HG02852 (cell line): ENCODE measurements around the gene MDGA2.
A peak's percentile ranks its signal among the peaks of the same experiment; 100 is the strongest.
"Not testable (repeated sequence)": the region's sequence is repeated elsewhere in the genome, so short reads cannot be mapped to it uniquely, and the experiment has no call there.

Source experiments
- ATAC-seq: cut with Tn5 transposase; IDR thresholded peaks from one replicate; pipeline ENCODE4 v1.9.1; 2021; ENCODE audit warnings: mild to moderate bottlenecking, moderate library complexity; ENCODE audit not compliant: unreplicated experiment

MDGA2 gene

DNA sequence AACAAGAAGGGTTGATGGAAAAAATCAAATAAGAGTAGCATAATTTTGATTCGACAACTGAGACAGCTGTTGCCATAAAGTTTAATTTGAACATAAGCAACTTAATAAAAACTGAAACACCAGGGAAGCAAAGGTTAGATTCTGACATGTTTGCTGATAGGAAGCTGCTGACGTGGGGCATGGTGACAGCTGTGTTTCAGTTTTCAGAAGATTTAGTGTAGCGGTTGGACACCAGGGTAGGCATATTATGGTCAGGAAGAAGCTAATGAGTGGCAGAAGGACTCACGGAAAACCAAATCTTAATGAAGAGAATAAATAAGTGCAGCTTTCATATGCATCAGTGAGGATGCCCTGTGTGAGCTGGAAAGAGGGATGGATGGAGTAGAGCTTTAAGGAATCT, 687.1 kb downstream of the MDGA2 start:
- ATAC-seq: no peak

- ATAC-seq: no peak
Observed at GRCh38 chr14:46985529-46986380, 689.6 kb downstream of the MDGA2 start.

- ATAC-seq: no peak
Observed at GRCh38 chr14:46973295-46973694, 702.1 kb downstream of the MDGA2 start.

GRCh38 chr14:46964378-46964777, 711.0 kb downstream of the MDGA2 start:
- no peak for ATAC-seq

- no peak for ATAC-seq
Observed at GRCh38 chr14:46951103-46951502, 724.3 kb downstream of the MDGA2 start.

- ATAC-seq: no peak
Observed at GRCh38 chr14:46940611-46941010, 734.8 kb downstream of the MDGA2 start.

GRCh38 chr14:46920542-46920941, 754.9 kb downstream of the MDGA2 start:
- no peak for ATAC-seq

DNA sequence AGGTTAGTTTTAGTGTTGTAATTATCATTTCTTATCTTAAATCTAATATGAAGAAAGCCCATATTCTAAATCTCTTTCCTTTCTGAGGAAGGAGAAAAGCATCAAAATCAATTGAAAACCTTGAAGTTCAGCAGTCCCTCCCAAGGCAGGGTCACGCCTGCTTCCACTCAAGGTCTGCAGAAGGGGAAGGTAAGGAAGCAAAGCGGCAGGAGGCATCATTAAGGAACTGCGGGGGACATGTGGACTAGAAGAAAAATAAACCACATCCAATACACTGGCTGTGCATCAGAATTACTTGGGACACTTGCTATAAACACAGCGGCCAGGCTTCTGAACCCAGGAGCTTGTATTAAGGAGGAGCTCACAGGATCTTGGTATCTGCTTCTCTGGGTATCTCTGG, 759.9 kb downstream of the MDGA2 start:
- not testable (repeated sequence) for ATAC-seq

DNA sequence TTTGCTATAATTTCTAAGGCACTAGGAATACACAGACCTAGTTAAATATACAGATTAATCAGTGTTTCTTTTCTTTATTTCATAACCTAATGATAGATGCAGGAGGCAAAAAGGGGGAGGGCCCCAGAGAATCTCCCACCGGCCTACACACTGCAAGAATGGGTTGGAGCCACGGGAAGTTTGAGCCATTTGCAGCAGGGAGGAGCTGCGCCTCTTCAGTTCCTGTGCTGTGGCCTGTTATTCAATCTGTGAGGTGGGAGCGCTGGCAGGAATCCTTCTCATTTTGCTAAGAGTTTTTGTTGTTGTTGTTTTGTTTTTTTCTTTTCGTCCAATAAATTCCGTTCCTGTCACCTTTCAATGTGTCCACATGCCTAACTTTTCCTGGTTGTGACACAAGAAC, 772.6 kb downstream of the MDGA2 start:
- no peak for ATAC-seq

DNA sequence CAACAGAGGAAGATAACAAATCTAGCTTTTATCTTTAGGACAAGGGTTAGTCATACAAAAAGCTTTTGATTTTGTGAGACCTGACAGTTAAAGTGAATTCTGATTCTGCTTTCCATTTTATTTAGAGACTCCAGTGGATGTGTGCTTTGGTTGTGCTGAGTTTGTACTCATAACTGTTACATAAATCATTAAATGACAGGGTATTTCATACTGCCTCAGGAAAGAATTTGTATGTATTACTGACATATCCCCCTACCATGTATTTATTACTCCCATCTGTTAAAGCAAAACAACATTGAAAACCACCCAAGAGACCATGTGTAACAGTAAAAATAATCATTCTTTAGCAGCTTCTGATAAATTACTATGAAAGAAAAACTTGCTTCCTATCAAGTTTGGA, 780.9 kb downstream of the MDGA2 start:
- no peak for ATAC-seq

DNA sequence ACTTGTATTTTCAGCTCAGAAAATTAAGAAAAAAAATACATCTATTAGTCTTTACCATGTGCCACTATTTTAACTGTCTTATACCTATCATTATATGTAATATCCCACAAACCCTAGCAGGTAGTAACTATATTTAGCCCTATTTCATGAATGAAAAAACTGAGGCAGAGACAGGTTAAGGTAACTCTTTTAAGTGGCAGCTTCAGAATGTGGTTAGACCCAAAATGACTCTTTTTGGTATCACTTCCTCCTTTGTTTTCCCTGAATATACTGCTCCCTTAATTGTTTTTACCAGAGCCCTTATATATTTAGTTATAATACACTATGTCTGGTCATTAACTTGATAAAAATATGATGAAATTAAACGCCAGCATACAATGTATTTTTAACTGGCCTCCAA, 788.3 kb downstream of the MDGA2 start:
- ATAC-seq: peak; percentile 86

DNA sequence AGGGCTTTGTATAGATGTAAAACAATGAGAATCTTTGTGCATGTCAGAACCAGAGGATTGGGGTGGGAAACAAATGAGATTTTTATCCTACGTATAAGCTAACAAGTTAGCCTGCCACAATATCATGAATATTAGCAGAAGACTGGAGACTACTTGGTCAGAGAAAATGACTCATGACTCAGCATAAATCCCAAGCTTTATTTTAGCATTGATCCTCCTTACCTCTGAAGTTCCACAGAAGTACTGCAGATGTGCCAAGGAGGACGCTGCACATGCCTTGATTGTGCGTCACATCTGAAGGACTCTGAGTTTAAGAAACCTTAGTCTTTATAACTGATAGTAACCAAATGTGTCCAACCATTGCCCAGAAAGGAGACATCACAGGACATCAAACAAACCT, 789.8 kb downstream of the MDGA2 start:
- ATAC-seq: no peak

- no peak for ATAC-seq
Observed at GRCh38 chr14:46861753-46862152, 813.7 kb downstream of the MDGA2 start.

- ATAC-seq: no peak
Observed at GRCh38 chr14:46840944-46841720, 834.3 kb downstream of the MDGA2 start.

- no peak for ATAC-seq
Observed at GRCh38 chr14:46820291-46820690, 855.1 kb downstream of the MDGA2 start.

GRCh38 chr14:46819117-46819516, 856.3 kb downstream of the MDGA2 start:
- ATAC-seq: no peak

GRCh38 chr14:46818147-46818546, 857.3 kb downstream of the MDGA2 start:
- ATAC-seq: no peak

GRCh38 chr14:46793144-46793543, 882.3 kb downstream of the MDGA2 start:
- ATAC-seq: no peak
